H1 (cell line): ENCODE data around the gene DNAI1. TPM values are rescaled to one million over a fixed set of nuclear protein-coding genes. Genes with fewer than 3 reads are reported as not detected.
A peak's percentile ranks its signal among the peaks of the same experiment; 100 is the strongest.

Experiments used
- CTCF ChIA-PET: fragments of 300-600 bp; sonication (Branson Sonifier 250); formaldehyde crosslinking; loops from one replicate; lab custom pipeline; 2021; ENCODE audit not compliant: partially characterized antibody; lab: Charles Lee
- POLR2A ChIA-PET: fragments of 300-600 bp; sonication (Branson Sonifier 250); formaldehyde crosslinking; loops from one replicate; lab custom pipeline; 2021; ENCODE audit warnings: inconsistent platforms; ENCODE audit not compliant: partially characterized antibody; lab: Charles Lee
- DNase-seq, 2 experiments: peaks; one replicate each; pipeline versions ENCODE4 v3.0.0 to v3.0.0-alpha.2; 2010 to 2022; ENCODE audit warnings: low spot score in 2 of 2, low read depth in 1 of 2, mixed read lengths in 1 of 2
- FAIRE-seq: peaks from 2 replicates; lab custom pipeline; 2011; peaks lifted over from hg19 to GRCh38; lab: Jason Lieb, UNC
- H2AFZ ChIP-seq: 2 replicates; pipeline ENCODE4 v1.8.1; 2012; ENCODE audit warnings: low read length, inconsistent platforms
- H2AK5ac ChIP-seq: 2 replicates; pipeline ENCODE4 v1.6.1; 2013; ENCODE audit warnings: low read depth, low read length
- H2BK120ac ChIP-seq: replicated peaks from 2 replicates; pipeline ENCODE3; 2013; ENCODE audit warnings: low read depth, low read length, inconsistent platforms
- H2BK12ac ChIP-seq: 2 replicates; pipeline ENCODE4 v1.6.1; 2013; ENCODE audit warnings: low read depth, low read length
- H2BK15ac ChIP-seq: 2 replicates; pipeline ENCODE4 v1.6.1; 2013; ENCODE audit warnings: low read length
- H2BK20ac ChIP-seq: 2 replicates; pipeline ENCODE4 v1.6.1; 2013; ENCODE audit warnings: low read length
- H2BK5ac ChIP-seq: 2 replicates; pipeline ENCODE4 v1.6.1; 2013; ENCODE audit warnings: low read depth, low read length
- H3K14ac ChIP-seq: 2 replicates; pipeline ENCODE4 v1.6.1; 2013; ENCODE audit warnings: inconsistent platforms; ENCODE audit not compliant: insufficient read length
- H3K18ac ChIP-seq: 2 replicates; pipeline ENCODE4 v1.6.1; 2013; ENCODE audit warnings: low read length; ENCODE audit errors: extremely low read depth
- H3K23ac ChIP-seq: 2 replicates; pipeline ENCODE4 v1.6.1; 2013; ENCODE audit warnings: inconsistent platforms; ENCODE audit not compliant: insufficient read length
- H3K23me2 ChIP-seq: 2 replicates; pipeline ENCODE4 v1.6.1; 2013; ENCODE audit warnings: low read depth, low read length
- H3K27ac ChIP-seq: 2 replicates; pipeline ENCODE4 v1.6.1; 2011; ENCODE audit warnings: low read depth, low read length, inconsistent platforms
- H3K27me3 ChIP-seq, 4 experiments: replicated peaks in 1 of 4; 1 replicate in 1 of 4; 2 replicates in 3 of 4; pipeline versions ENCODE4 v1.6.1 to v1.8.1; 2011 to 2013; ENCODE audit warnings: low read length in 3 of 4, mild to moderate bottlenecking in 3 of 4, inconsistent platforms in 2 of 4, mixed read lengths in 2 of 4, moderate library complexity in 1 of 4; ENCODE audit not compliant: control insufficient read depth in 3 of 4, insufficient read depth in 3 of 4; ENCODE audit errors: extremely low read depth in 1 of 4
- H3K36me3 ChIP-seq, 4 experiments: 2 replicates each; pipeline versions ENCODE4 v1.6.1 to v1.8.1; 2011 to 2013; ENCODE audit warnings: mild to moderate bottlenecking in 4 of 4, low read length in 3 of 4, moderate library complexity in 2 of 4, control low read depth in 1 of 4, inconsistent platforms in 1 of 4; ENCODE audit not compliant: insufficient read depth in 4 of 4, control insufficient read depth in 2 of 4
- H3K4ac ChIP-seq: replicated peaks from 2 replicates; pipeline ENCODE3; 2013; ENCODE audit warnings: low read length, low read depth, mixed read lengths, inconsistent platforms; ENCODE audit not compliant: insufficient read length
- H3K4me1 ChIP-seq, 4 experiments: replicated peaks in 1 of 4; 1 replicate in 1 of 4; 2 replicates in 3 of 4; pipeline versions ENCODE4 v1.6.1 to v1.8.1; 2011 to 2013; ENCODE audit warnings: low read length in 3 of 4, inconsistent platforms in 2 of 4, mixed read lengths in 1 of 4; ENCODE audit not compliant: insufficient read depth in 4 of 4, control insufficient read depth in 3 of 4
- H3K4me2 ChIP-seq, 2 experiments: 2 replicates each; pipeline versions ENCODE4 v1.6.1 to v1.8.1; 2011 to 2013; ENCODE audit warnings: low read depth in 2 of 2, low read length in 2 of 2, control low read depth in 1 of 2, inconsistent platforms in 1 of 2, mild to moderate bottlenecking in 1 of 2; ENCODE audit not compliant: insufficient read depth in 1 of 2
- H3K4me3 ChIP-seq, 4 experiments: fragments of 200-600, 300-600 bp in 1 of 4; sonication (generic), shearing (Covaris generic), sonication (Bioruptor Twin) in 1 of 4; 2 replicates each; pipeline versions ENCODE4 v1.5.1 to v1.8.1; 2011 to 2016; ENCODE audit warnings: low read length in 4 of 4, low read depth in 3 of 4, control low read depth in 2 of 4, inconsistent platforms in 2 of 4, mild to moderate bottlenecking in 2 of 4, mixed read lengths in 1 of 4, moderate library complexity in 1 of 4; ENCODE audit not compliant: insufficient read depth in 2 of 4; ENCODE audit errors: extremely low read depth in 1 of 4
- H3K56ac ChIP-seq: replicated peaks from 2 replicates; pipeline ENCODE3; 2013; ENCODE audit warnings: low read depth, mild to moderate bottlenecking, mixed read lengths, low read length, inconsistent platforms; ENCODE audit not compliant: insufficient read length
- H3K79me1 ChIP-seq: 2 replicates; pipeline ENCODE4 v1.6.1; 2013; ENCODE audit warnings: low read depth, low read length, control low read depth
- H3K79me2 ChIP-seq, 2 experiments: 2 replicates each; pipeline versions ENCODE4 v1.6.1 to v1.8.1; 2012 to 2013; ENCODE audit warnings: low read length in 2 of 2, mild to moderate bottlenecking in 2 of 2, inconsistent platforms in 1 of 2; ENCODE audit not compliant: insufficient read depth in 2 of 2, control insufficient read depth in 1 of 2
- H3K9ac ChIP-seq, 4 experiments: replicated peaks in 1 of 4; 1 replicate in 1 of 4; 2 replicates in 3 of 4; pipeline versions ENCODE4 v1.6.1 to v1.8.1; 2011 to 2013; ENCODE audit warnings: low read depth in 3 of 4, low read length in 3 of 4, control low read depth in 2 of 4, mild to moderate bottlenecking in 2 of 4, moderate library complexity in 2 of 4, inconsistent platforms in 1 of 4; ENCODE audit errors: extremely low read depth in 1 of 4
- H3K9me3 ChIP-seq, 2 experiments: 2 replicates each; pipeline versions ENCODE4 v1.6.1 to v1.8.1; 2012 to 2013; ENCODE audit warnings: mild to moderate bottlenecking in 2 of 2, moderate library complexity in 2 of 2, control low read depth in 1 of 2, inconsistent platforms in 1 of 2, low read depth in 1 of 2, low read length in 1 of 2, mixed read lengths in 1 of 2; ENCODE audit not compliant: insufficient read depth in 2 of 2
- H4K20me1 ChIP-seq, 2 experiments: replicated peaks in 1 of 2; 2 replicates each; pipeline versions ENCODE3 to v1.8.1; 2011 to 2013; ENCODE audit warnings: inconsistent platforms in 2 of 2, low read length in 2 of 2, mild to moderate bottlenecking in 1 of 2; ENCODE audit not compliant: insufficient read depth in 2 of 2, control insufficient read depth in 1 of 2
- H4K5ac ChIP-seq: 2 replicates; pipeline ENCODE4 v1.6.1; 2013; ENCODE audit warnings: low read length, low read depth, mixed read lengths, inconsistent platforms; ENCODE audit not compliant: insufficient read length
- H4K8ac ChIP-seq: 2 replicates; pipeline ENCODE4 v1.8.0; 2013; ENCODE audit warnings: mild to moderate bottlenecking, moderate library complexity, low read length, inconsistent platforms; ENCODE audit not compliant: insufficient read depth; ENCODE audit errors: extremely low read depth
- H4K91ac ChIP-seq: replicated peaks from 2 replicates; pipeline ENCODE3; 2013; ENCODE audit warnings: low read length, mixed read lengths, inconsistent platforms; ENCODE audit not compliant: insufficient read length
- CBX8 ChIP-seq: fragments of 300-800, 300-1000 bp; sonication (generic); IDR thresholded peaks from 2 replicates; pipeline ENCODE4 v1.7.1; 2016; ENCODE audit warnings: low read depth, low read length, borderline replicate concordance
- CEBPB ChIP-seq: IDR thresholded peaks from 2 replicates; pipeline ENCODE4 v1.6.1; 2012; ENCODE audit warnings: low read depth, low read length
- CTBP2 ChIP-seq: IDR thresholded peaks from 2 replicates; pipeline ENCODE4 v1.7.0; 2011; ENCODE audit warnings: borderline replicate concordance, mild to moderate bottlenecking, moderate library complexity, mixed read lengths, low read length; ENCODE audit not compliant: insufficient read depth, insufficient read length
- EZH2 ChIP-seq: fragments of 200-600 bp; sonication (generic); IDR thresholded peaks from 2 replicates; pipeline ENCODE4 v1.7.1; 2012; ENCODE audit warnings: low read depth, mild to moderate bottlenecking, moderate library complexity, low read length, inconsistent platforms; ENCODE audit not compliant: severe bottlenecking
- GTF2F1 ChIP-seq: IDR thresholded peaks from 2 replicates; pipeline ENCODE4 v1.6.1; 2012; ENCODE audit warnings: low read depth, low read length, improper control_type of control experiment, borderline replicate concordance
- HDAC2 ChIP-seq, 2 experiments: fragments of 300-600 bp in 1 of 2; sonication (generic) in 1 of 2; IDR thresholded peaks; 2 replicates each; pipeline ENCODE4 v1.6.1; 2011 to 2012; ENCODE audit warnings: low read depth in 2 of 2, low read length in 2 of 2, mild to moderate bottlenecking in 2 of 2, moderate library complexity in 2 of 2, borderline replicate concordance in 1 of 2, inconsistent platforms in 1 of 2
- JUN ChIP-seq: IDR thresholded peaks from 2 replicates; pipeline ENCODE4 v1.6.1; 2011; ENCODE audit warnings: low read depth, mild to moderate bottlenecking, improper control_type of control experiment, low read length
- JUND ChIP-seq: IDR thresholded peaks from 2 replicates; pipeline ENCODE4 v1.6.1; 2011; ENCODE audit warnings: mild to moderate bottlenecking, improper control_type of control experiment, low read length
- KDM1A ChIP-seq: fragments of 200-600, 300-600 bp; sonication (generic); IDR thresholded peaks from 2 replicates; pipeline ENCODE4 v1.7.1; 2016; ENCODE audit warnings: mild to moderate bottlenecking, low read length, borderline replicate concordance
- PHF8 ChIP-seq: fragments of 200-600 bp; sonication (generic); conservative IDR thresholded peaks from 2 replicates; pipeline ENCODE4 v1.7.1; 2012; ENCODE audit warnings: low read depth, mild to moderate bottlenecking, inconsistent platforms, low read length, moderate library complexity
- RNF2 ChIP-seq: fragments of 200-900, 300-1000 bp; sonication (generic); IDR thresholded peaks from 2 replicates; pipeline ENCODE4 v1.7.1; 2016; ENCODE audit warnings: borderline replicate concordance, low read depth, mild to moderate bottlenecking, antibody characterized with exemption, low read length; ENCODE audit not compliant: poor library complexity, severe bottlenecking; ENCODE audit errors: missing control alignments
- SAP30 ChIP-seq: fragments of 300-600 bp; sonication (generic); IDR thresholded peaks from 2 replicates; pipeline ENCODE4 v1.7.1; 2012; ENCODE audit warnings: low read length, moderate library complexity, mild to moderate bottlenecking, inconsistent platforms; ENCODE audit not compliant: insufficient read depth, insufficient replicate concordance
- WGBS, 2 experiments: shearing (Covaris generic) in 1 of 2; methylation state at CpG; one replicate each; pipeline versions ENCODE4 v1.1.6 to v1.1.7; 2013 to 2015; ENCODE audit warnings: low lambda C conversion rate in 2 of 2, mixed read lengths in 2 of 2, inconsistent platforms in 1 of 2, low coverage in 1 of 2, missing lambda C conversion rate in 1 of 2; ENCODE audit not compliant: insufficient replicate concordance in 2 of 2, insufficient coverage in 1 of 2, insufficient read length in 1 of 2; ENCODE audit errors: extremely low coverage in 1 of 2, missing lambda C conversion rate in 1 of 2; 5-methylcytosine and 5-hydroxymethylcytosine counted together
- polyA plus RNA-seq, 7 experiments: library from polyadenylated mRNA; depleted of rRNA in 3 of 7; stranded (reverse) in 5 of 7; unstranded in 2 of 7; fragments of >200 nt in 5 of 7; fragments of 200-250 nt in 2 of 7; gene quantifications; 1 replicate in 5 of 7; 2 replicates in 1 of 7; 4 replicates in 1 of 7; pipeline versions ENCODE4 v1.2.1 to v1.2.3, GENCODE V29; 2011 to 2013; ENCODE audit warnings: missing spikeins in 2 of 7, mixed read lengths in 2 of 7
- total RNA-seq: library from RNA; stranded (reverse); fragmentation: NEBNext Ultra II Directional; extraction: Animal tissue kit (Norgen Biotek cat#: 25700); gene quantifications from 2 replicates; pipeline ENCODE4 v1.2.1, GENCODE V29; 2021

DNAI1 gene
- total and polyA plus RNA-seq, 2 of the 8 experiments (the other 6 are each of a cell fraction or from before 2014, with no cell fraction given), result 0.37 to 0.54 TPM

DNA sequence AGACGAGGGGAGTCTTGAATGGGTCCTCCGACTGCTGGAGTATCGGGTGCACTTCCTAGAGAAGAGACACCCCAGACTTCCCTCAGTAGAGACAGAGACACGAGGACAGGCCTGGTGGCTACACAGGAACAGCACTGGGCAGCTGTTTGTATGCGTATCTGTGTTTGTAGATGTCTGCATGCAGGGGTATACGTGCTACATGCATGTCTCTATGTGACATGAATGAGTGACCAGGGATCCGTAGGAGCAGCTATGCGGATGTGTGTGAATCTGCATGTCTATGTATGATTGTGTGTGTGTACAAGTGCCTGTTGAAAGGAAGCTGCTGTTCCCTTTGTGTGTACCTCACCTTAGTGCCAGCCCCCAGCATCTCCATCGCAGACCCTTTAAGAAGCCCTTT, 99.8 kb downstream of the DNAI1 start:
- POLR2A ChIA-PET, result interaction anchor here (1.0 to 1.9 kb wide), 2 partner anchors 20 to 33 kb away, joined by 3 to 10 read pairs; no protein-coding TSS in a partner anchor
- no peak for DNase-seq
- TF ChIP-seq HDAC2 (IDR thresholded peaks at IDR 0.05; ENCODE audit: borderline replicate concordance in 1 of 2, low read depth in 2 of 2, low read length in 2 of 2), result no peak
- no peak for TF ChIP-seq EZH2
- no peak for TF ChIP-seq KDM1A
- no peak for TF ChIP-seq SAP30
- TF ChIP-seq JUN, result no peak
- TF ChIP-seq JUND, result no peak
- no peak for TF ChIP-seq RNF2
- TF ChIP-seq CBX8, result no peak
- no peak for TF ChIP-seq GTF2F1
- TF ChIP-seq CTBP2, result no peak
- no peak for TF ChIP-seq PHF8
- no peak for TF ChIP-seq CEBPB

More for the DNA sequence above, 99.8 kb downstream of the DNAI1 start:
- H3K23me2 ChIP-seq, result no peaks in the 10 kb centered on the region
- H4K91ac ChIP-seq, result no peak overlapping the region
- no peak overlapping the region for H2BK120ac ChIP-seq
- 0 out of 2 replicates have a peak, but pooled peaks cover 2% of the 10 kb centered on the region for H3K79me1 ChIP-seq
- H3K27me3 ChIP-seq, result no peaks in the 10 kb centered on the region; a peak in 1 of 7 replicates
- H2BK15ac ChIP-seq, result 0 out of 2 replicates have a peak overlapping the region, but pooled peaks have one; percentile 83
- WGBS, 2 experiments, result 72% methylated on average over 9 of the region's 9 CpGs; no CpG with 5 or more reads in 1 of the 2 experiments
- H3K79me2 ChIP-seq, result no peaks in the 10 kb centered on the region
- H3K4ac ChIP-seq, result no peak overlapping the region
- H2AFZ ChIP-seq, result no peak overlapping the region
- no peak overlapping the region for H4K8ac ChIP-seq
- CTCF ChIA-PET, result interaction anchor here (0.6 to 11.9 kb wide), 16 partner anchors 10 to 163 kb away, joined by 3 to 241 read pairs (median 6); no protein-coding TSS in a partner anchor
- H3K36me3 ChIP-seq, result no peaks in the 10 kb centered on the region
- no peak overlapping the region for H2BK5ac ChIP-seq
- H3K18ac ChIP-seq, result no peak overlapping the region
- H3K4me3 ChIP-seq, result no peak overlapping the region
- no peak overlapping the region for H3K14ac ChIP-seq
- H4K20me1 ChIP-seq, result no peaks in the 10 kb centered on the region
- no peak overlapping the region for H3K23ac ChIP-seq
- no peak overlapping the region for H2BK20ac ChIP-seq
- H4K5ac ChIP-seq, result no peak overlapping the region
- FAIRE-seq, result no peak
- 0 out of 4 replicates have a peak, but pooled peaks cover 0 to 3% of the 10 kb centered on the region in 2 experiments for H3K9me3 ChIP-seq
- H3K56ac ChIP-seq, result no peak overlapping the region
- H2BK12ac ChIP-seq, result no peak overlapping the region
- H3K9ac ChIP-seq, result no peak overlapping the region
- no peak overlapping the region for H2AK5ac ChIP-seq
- peaks cover 10 to 29% (median 23%) of the 10 kb centered on the region in 4 experiments for H3K4me1 ChIP-seq
- H3K27ac ChIP-seq, result no peak overlapping the region
- no peak overlapping the region for H3K4me2 ChIP-seq
